MM.1S (cell line): ENCODE results near the gene CCDC146.
A peak's percentile ranks its signal among the peaks of the same experiment; 100 is the strongest.

Experiments used
- DNase-seq: peaks from one replicate; pipeline ENCODE4 v3.0.0-alpha.2; 2015
- H2AFZ ChIP-seq: fragments of 300-600 bp; sonication (generic); 2 replicates; pipeline ENCODE4 v1.6.0; 2016; ENCODE audit warnings: antibody characterized with exemption, low read length
- H3F3A ChIP-seq: fragments of 300-600 bp; sonication (generic); 2 replicates; pipeline ENCODE4 v1.6.1; 2016; ENCODE audit warnings: mild to moderate bottlenecking, antibody characterized with exemption, low read length, moderate library complexity, mixed read lengths; ENCODE audit not compliant: insufficient read depth
- H3K27ac ChIP-seq: fragments of 300-600 bp; sonication (generic); 2 replicates; pipeline ENCODE4 v1.5.1; 2016; ENCODE audit warnings: mild to moderate bottlenecking, low read length
- H3K27me3 ChIP-seq: fragments of 300-600 bp; sonication (generic); replicated peaks from 2 replicates; pipeline ENCODE4 v1.6.0; 2016; ENCODE audit warnings: low read length; ENCODE audit not compliant: insufficient read depth
- H3K36me3 ChIP-seq: fragments of 300-600 bp; sonication (generic); replicated peaks from 2 replicates; pipeline ENCODE4 v1.6.1; 2016; ENCODE audit warnings: mild to moderate bottlenecking, low read length, mixed read lengths; ENCODE audit not compliant: insufficient read depth
- H3K4me1 ChIP-seq: fragments of 300-600 bp; sonication (generic); 2 replicates; pipeline ENCODE4 v1.6.1; 2016; ENCODE audit warnings: low read length, mixed read lengths
- H3K4me2 ChIP-seq: fragments of 300-600 bp; sonication (generic); 2 replicates; pipeline ENCODE4 v1.6.0; 2016; ENCODE audit warnings: low read depth, low read length
- H3K4me3 ChIP-seq: fragments of 300-600 bp; sonication (generic); 2 replicates; pipeline ENCODE4 v1.5.1; 2016; ENCODE audit warnings: low read length, mixed read lengths
- H3K79me2 ChIP-seq: fragments of 300-600 bp; sonication (generic); 2 replicates; pipeline ENCODE4 v1.6.1; 2016; ENCODE audit warnings: mixed run types, low read length, mixed read lengths
- H3K9ac ChIP-seq: fragments of 300-600 bp; sonication (generic); 2 replicates; pipeline ENCODE4 v1.6.1; 2016; ENCODE audit warnings: low read length, mixed read lengths
- H3K9me2 ChIP-seq: fragments of 300-600 bp; sonication (generic); replicated peaks from 2 replicates; pipeline ENCODE4 v1.6.1; 2016; ENCODE audit warnings: mild to moderate bottlenecking, low read length, mixed read lengths; ENCODE audit not compliant: insufficient read depth
- H3K9me3 ChIP-seq: fragments of 300-600 bp; sonication (generic); replicated peaks from 2 replicates; pipeline ENCODE4 v1.6.1; 2016; ENCODE audit warnings: mild to moderate bottlenecking, low read length, mixed read lengths; ENCODE audit not compliant: insufficient read depth
- H4K20me1 ChIP-seq: fragments of 300-600 bp; sonication (generic); 2 replicates; pipeline ENCODE4 v1.6.1; 2016; ENCODE audit warnings: mild to moderate bottlenecking, low read length, moderate library complexity, mixed read lengths; ENCODE audit not compliant: insufficient read depth
- CTCF ChIP-seq: fragments of 300-600 bp; sonication (generic); IDR thresholded peaks from 2 replicates; pipeline ENCODE4 v1.5.1; 2016; ENCODE audit warnings: antibody characterized with exemption, low read length, mixed read lengths
- EZH2 ChIP-seq: fragments of 300-600 bp; sonication (generic); optimal IDR thresholded peaks from 2 replicates; pipeline ENCODE3; 2017; ENCODE audit warnings: low read depth, mild to moderate bottlenecking, antibody characterized with exemption, low read length, mixed read lengths
- EZH2phosphoT487 ChIP-seq: fragments of 300-600 bp; sonication (generic); IDR thresholded peaks from 2 replicates; pipeline ENCODE4 v1.6.1; 2018; ENCODE audit warnings: antibody characterized with exemption, low read length

CCDC146 gene

GRCh38 chr7:77265666-77266065 is 143.3 kb downstream of the CCDC146 start:
- Histone ChIP-seq H3K36me3 (no peaks in the 10 kb centered on the region), H3K4me3 (no peak overlapping the region), H4K20me1 (no peaks in the 10 kb centered on the region), H2AFZ (no peak overlapping the region), H3K9me2 (no peaks in the 10 kb centered on the region), H3K4me1 (peaks cover 44% of the 10 kb centered on the region), H3K9me3 (no peaks in the 10 kb centered on the region), H3K27me3 (no peaks in the 10 kb centered on the region), H3K79me2 (no peaks in the 10 kb centered on the region), H3F3A (peaks cover 18% of the 10 kb centered on the region), H3K4me2 (peak overlapping the region; percentile 19; the same call in 1 of the 2 replicates), H3K27ac (no peak overlapping the region), H3K9ac (no peak overlapping the region)
- TF ChIP-seq EZH2 (no peak), CTCF (no peak), EZH2phosphoT487 (no peak)
- peak; percentile 40 for DNase-seq

- H3K9me2 ChIP-seq, result no peaks in the 10 kb centered on the region
- H3K9me3 ChIP-seq, result no peaks in the 10 kb centered on the region
- no peak overlapping the region for H3K9ac ChIP-seq
- no peak overlapping the region for H3K4me2 ChIP-seq
- peaks cover 48% of the 10 kb centered on the region for H3K4me1 ChIP-seq
- H2AFZ ChIP-seq, result no peak overlapping the region
- no peak overlapping the region for H3K27ac ChIP-seq
- TF ChIP-seq EZH2phosphoT487 (no peak), CTCF (no peak), EZH2 (no peak)
- no peak overlapping the region for H3K4me3 ChIP-seq
- H3K27me3 ChIP-seq, result no peaks in the 10 kb centered on the region
- DNase-seq, result no peak
- H3F3A ChIP-seq, result peaks cover 20% of the 10 kb centered on the region
- no peaks in the 10 kb centered on the region for H3K79me2 ChIP-seq
- H3K36me3 ChIP-seq, result no peaks in the 10 kb centered on the region
- H4K20me1 ChIP-seq, result no peaks in the 10 kb centered on the region
These were observed 143.9 kb downstream of the CCDC146 start for GRCh38 chr7:77266291-77266794.

GRCh38 chr7:77269360-77270093 is 147.1 kb downstream of the CCDC146 start:
- DNase-seq, result peak; percentile 88
- H3K36me3 ChIP-seq, result no peaks in the 10 kb centered on the region
- H3K4me1 ChIP-seq, result peaks cover 51% of the 10 kb centered on the region
- H4K20me1 ChIP-seq, result no peaks in the 10 kb centered on the region
- H3K79me2 ChIP-seq, result no peaks in the 10 kb centered on the region
- peak overlapping the region; percentile 89 for H3K4me2 ChIP-seq
- peak overlapping the region; percentile 43 for H2AFZ ChIP-seq
- peak overlapping the region; percentile 91 for H3K27ac ChIP-seq
- H3K9ac ChIP-seq, result peak overlapping the region; percentile 51
- H3K9me2 ChIP-seq, result no peaks in the 10 kb centered on the region
- peak overlapping the region; percentile 39 for H3K4me3 ChIP-seq
- peaks cover 20% of the 10 kb centered on the region for H3F3A ChIP-seq
- TF ChIP-seq CTCF (no peak), EZH2phosphoT487 (no peak), EZH2 (no peak)
- no peaks in the 10 kb centered on the region for H3K27me3 ChIP-seq
- no peaks in the 10 kb centered on the region for H3K9me3 ChIP-seq
